ENCODE data around the gene XKR7.

The XKR7 gene

DNA sequence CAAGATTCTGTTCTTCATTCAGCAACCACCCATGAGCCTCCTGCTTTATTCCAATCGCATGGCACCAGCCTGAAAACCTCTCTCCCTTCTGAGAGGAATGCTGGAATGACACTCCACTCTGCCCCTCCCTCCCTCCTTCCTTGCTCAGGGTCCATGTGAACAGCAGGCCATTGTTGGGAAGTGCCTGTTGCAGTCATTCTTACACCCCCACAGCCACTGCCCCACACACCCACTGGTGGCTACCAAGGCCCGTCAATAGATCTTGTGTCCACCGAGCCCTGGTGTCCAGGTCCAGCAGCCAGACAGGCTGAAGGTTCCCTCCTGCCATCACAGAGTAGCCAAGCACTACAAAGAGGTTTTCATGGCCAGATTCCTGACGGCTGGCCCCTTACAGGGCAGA lies 22.6 kb upstream of the XKR7 start:
- no peak for DNase-seq

DNA sequence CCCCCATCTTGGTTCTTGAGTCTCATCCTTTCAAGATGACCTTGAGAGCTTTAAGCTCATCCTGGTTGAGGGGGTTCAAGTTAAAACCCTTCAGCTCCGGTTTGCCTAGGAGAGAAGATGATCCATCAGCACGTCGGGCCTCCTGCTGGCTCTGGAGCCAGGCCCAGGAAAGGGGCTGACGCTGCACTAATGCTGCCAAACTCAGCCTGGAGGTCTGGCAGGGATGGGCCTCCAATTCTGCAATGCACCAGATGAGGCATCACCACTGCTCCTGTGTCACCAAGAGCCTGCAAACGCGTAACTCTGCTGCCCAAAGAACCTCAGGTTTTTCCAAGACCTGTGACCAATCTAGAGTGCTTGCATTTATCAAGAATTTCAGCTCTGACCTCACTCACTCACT lies 22.2 kb upstream of the XKR7 start:
- DNase-seq: no peak

DNA sequence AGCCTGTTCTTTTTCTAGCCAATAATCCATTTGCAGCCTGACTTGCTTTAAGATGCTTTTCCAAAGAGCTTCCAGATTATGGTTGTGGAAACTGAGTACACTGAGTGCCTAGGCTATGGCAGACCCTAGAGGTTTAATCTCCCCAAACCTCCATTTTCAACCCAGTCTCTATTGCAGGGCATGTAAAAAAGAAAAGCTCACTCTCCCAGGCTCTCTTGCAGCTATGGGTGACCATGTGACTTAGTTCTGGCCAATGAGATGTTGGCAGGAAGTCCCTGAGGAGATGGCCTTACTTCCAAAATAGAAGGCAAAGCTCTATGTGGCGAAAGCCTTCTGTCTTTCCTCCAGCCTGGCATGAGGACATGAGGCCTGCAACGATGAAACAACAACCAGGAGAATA lies 19.9 kb upstream of the XKR7 start:
- DNase-seq: no peak

DNA sequence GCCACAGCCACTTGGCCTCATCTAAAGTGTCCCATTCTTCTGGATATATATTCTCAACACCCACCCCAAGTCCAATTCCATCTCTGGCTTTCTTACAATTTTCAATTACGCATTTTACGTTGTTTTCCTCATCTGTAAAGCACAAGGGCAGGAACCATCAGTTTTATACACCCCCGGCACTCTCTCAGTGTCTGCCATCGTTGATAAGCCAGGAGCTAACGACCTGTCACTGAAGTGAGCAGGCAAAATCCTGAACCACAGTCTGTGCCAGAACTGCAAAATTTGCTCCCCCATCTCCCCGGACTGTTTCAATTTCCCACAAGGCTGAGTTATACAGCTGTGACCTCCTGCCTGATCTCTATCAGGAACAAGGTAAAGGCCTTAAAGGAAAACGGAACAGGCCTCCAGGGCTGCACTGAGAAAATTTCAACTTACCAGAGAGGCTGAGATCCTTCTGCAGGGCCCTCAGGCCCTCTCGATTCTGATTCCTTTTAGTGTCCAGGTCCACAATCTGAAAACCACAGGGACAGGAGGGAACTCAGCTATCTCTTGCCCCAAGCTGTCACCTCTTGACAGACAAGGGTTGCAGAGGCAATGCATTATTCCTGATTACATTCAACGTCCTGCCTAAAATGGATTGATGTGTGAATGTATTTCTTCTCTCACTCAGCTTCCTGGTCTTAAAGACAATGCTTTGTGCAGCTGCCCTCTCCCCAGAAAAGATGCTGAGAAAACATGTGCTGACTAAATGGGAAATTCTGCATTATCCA lies 17.9 kb upstream of the XKR7 start:
- DNase-seq: no peak

DNA sequence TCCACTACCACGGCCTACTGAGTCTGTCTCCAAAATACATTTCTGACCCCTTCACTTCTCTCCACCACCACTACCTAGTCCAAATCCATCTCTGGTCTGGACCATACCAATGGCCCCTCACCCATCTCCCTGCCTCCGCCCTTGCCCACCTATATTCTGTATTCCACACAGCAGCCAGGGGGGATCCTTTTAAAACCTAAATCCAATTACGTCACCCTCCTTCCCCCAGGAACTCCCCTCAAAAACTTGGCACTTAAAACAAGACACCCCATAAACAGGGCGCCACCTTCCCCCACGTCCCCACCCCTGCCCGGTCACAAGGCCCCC lies 16.8 kb upstream of the XKR7 start:
- DNase-seq: no peak

DNA sequence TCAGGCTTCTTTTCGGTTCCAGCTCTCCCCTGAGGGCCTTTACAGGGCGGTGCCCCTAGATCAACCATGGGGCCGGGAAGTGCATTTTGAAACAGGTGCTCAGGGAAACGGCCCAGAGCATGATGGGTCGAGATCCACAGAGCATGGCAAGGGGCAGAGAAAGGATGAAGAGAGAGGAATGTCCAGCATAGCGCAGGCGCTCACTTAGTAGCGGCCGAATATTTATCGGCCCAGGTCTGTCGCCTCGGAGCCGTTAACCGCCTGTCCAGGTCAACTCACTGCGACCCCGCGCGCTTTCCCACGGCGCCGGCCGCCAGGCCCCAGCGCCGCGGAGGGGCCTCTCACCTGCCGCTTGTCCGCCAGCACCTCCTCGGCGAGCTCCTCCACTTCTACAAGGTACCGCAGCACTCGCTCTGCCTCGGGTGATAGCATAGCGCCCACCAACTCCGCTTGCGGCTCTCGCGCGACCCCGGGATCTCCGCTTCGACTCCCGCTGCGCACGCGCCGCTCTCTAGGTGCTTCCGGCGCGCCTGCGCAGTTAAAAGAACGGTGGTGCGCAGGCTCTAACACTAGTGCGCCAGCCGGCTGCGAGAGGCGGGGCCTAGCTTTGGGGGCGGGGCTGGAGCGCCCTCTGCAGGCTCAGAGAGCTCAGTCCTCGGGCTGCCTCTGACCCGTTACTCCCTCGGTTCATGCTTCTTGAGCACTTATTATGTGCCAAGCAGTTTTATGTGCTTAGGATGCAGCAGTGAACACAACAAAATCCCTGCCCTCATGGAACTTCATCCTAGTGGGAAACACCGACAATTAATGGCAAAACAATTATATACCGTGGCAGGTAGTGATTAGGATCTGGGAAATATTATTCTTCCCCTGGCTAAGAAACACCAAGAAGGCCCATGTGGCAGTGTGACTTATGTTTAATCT lies 16.2 kb upstream of the XKR7 start, which contains the start of gene PDRG1:
TSS of gene PDRG1 (minus strand) at position 517 of the 924 bp plus-strand sequence. CDS start at position 432, 85 bp downstream.
- peak; percentile 96 for DNase-seq

DNA sequence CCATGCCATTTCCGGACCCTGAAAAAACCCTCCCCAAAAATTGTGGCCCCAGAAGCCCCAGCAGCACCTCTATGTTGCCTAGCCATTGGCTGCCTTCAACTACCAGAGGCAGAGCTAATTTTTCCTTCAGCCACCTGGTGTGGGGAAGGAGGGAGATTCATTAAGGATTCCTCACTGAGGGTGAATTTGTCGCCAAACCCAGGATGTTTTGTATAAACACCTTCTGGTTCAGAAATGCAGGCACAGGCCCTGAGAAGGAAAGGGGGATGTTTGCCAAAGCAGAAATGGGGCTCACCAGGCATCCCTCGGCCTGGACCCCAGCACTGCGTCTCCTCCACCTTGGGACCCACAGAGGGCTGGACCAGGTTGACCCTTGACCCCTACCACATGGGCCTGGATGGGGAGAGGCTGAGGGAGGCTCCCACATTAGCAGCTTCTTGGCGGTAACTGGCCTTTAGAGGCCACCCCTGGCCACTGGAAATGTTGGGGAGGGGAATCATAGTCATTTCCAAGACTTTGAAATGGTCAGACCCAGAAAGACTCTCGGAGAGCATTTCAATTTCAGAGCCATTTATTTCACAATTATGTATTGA lies 14.3 kb upstream of the XKR7 start:
- no peak for DNase-seq

DNA sequence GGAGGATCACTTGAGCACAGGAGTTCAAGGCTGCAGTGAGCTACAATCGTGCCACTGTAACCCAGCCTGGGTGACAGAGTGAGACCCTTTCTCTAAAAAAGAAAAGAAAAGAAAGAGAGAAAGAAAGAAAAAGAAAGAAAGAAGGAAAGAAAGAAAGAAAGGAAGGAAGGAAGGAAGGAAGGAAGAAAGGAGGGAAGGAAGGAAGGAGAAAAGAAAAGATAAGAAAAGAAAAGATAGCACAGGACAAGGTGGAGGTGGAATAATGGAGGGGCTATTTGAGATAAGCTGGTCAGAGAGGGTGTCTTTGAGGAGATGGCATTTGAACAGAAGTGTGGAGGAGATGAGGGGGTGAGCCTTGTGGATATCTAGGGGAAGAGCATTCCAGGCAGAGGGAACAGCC lies 13.5 kb upstream of the XKR7 start:
- no peak for DNase-seq

DNA sequence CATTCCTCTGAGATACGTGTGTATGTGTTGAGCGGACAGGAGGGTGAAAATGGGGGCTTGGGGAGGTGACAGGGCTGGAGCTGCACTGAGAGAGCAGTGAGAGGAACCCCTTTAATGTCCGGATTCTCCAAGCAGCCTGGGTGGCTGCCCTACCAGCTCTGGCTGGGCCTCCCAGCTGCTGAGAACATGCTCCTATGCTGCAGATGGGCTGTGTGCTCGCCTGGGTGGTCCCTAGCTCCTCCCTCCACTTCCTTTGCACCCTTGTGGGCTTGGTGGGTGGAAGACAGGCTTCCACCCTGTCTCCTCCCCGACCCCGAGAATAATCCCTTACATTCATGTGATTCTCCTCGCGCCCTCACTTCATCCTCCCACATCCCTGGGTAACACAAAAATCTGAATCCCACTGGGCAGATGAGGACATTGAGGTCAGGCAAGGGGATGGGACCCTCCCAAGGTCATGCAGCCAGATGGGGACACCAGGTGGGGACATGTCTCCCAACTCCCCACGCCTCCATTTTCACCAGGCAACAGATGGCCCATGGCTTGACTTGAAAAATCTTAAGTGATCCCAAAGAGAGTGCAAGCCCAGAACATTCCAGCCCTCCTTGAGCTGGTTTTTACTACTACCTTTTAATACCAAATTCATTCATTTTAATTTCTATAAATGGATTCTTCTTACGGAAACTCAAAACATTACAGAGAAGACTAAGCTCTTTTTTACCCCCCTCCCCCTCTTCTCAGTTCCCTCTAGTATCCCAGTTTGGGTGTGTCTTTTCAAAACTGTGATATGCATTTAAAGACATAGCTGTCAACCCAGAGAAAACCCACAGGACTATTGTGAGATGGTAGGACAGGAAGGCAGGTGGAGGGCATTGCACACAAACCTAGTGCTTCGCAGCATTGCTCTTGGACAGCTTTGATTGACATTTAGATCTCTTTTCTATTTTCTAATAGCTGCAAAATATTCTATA lies 11.1 kb upstream of the XKR7 start:
- no peak for DNase-seq

DNA sequence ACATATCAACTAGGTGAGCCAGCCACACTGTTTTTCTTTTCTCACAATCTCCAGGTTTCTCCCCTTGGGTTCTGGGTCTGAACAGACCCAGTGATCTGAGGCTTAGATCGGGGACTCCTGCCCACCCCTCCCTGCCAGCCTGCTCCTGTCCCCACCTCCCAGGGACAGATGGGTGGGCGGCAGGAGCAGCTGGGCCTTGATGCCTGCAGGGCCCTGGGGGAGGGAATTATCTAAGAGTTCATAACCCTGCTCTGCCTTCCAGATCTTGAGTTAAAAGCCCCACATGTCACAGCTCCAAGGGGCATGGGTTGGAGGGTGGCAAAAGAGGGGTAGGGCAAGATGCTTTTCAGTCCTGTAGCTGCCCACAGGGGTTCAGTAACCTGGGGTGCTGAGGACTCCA lies 5.2 kb upstream of the XKR7 start:
- DNase-seq: no peak

DNA sequence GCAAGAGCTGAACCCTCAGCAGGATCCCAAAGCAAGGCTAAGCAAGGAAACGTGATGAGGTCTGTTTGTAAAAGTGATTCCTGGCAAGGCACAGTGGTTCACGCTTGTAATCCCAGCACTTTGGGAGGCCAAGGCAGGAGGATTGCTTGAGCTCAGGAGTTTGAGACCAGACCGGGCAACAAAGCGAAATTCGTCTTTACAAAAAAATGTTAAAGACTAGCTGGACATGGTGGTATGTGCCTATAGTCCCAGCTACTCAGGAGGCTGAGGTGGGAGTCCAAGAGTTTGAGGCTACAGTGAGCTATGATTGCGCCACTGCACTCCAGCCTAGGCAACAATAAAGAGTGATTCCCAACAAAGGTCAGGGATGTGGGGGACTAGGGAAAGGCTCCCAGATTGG lies 4.1 kb upstream of the XKR7 start:
- no peak for DNase-seq

DNA sequence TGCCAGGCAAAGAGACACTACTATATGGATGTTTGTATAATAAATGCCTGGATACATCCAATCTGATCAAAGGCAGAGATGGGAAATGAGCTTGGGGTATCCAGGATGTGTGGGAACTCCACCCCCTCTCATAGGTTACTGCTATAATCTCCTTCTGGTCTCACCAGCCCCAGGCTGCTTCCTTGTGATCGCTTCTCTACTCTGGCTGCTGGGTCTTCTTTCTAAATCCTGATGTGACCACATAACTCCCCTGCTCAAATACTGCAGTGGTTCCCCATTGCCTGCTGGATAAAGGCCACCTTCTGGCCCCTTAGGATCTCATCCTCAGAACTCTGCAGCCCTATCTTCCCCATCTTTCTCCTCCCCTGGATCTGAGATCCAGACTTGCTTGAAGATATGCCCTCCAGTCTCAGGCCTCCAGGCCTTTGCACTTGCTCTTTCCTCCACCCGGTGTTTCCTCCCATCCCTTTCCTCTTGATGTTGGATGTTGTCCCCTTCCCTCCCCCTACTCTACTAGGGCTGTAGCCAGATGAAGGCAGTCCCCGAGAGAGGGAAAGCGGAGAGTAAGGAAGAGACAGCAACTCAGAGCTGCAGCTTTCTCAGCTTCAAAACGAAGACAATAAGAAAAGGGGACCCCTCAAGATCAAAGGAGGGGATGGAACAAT lies 828 bp upstream of the XKR7 start:
- no peak for DNase-seq

DNA sequence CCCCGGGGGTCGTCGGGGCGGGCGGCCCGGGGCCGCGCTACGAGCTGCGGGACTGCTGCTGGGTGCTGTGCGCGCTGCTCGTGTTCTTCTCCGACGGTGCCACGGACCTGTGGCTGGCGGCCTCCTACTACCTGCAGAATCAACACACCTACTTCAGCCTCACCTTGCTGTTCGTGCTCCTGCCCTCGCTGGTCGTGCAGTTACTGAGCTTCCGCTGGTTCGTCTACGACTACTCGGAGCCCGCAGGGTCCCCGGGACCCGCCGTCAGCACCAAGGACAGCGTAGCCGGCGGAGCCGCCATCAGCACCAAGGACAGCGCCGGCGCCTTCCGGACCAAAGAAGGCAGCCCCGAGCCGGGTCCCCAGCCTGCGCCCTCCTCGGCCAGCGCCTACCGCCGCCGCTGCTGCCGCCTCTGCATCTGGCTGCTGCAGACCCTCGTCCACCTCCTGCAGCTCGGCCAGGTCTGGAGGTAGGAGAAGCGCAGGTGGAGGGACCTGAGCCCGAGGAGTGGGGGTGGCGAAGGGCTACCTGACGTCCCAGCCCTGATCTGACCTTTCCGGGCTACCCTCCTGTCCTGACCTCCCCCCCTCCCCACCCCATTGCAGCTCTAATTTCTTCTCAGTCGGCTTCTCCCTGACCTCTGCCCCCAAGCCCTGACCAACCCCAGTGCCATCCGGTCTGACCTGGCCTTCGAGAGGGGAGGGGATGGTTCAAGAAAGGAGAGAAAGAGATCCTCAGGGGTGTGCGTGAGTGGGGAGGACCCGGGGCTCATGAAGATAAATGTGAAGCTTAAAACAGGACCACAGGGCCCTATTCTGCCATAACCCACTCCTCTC lies 558 bp downstream of the XKR7 start:
- peak; percentile 18 for DNase-seq

DNA sequence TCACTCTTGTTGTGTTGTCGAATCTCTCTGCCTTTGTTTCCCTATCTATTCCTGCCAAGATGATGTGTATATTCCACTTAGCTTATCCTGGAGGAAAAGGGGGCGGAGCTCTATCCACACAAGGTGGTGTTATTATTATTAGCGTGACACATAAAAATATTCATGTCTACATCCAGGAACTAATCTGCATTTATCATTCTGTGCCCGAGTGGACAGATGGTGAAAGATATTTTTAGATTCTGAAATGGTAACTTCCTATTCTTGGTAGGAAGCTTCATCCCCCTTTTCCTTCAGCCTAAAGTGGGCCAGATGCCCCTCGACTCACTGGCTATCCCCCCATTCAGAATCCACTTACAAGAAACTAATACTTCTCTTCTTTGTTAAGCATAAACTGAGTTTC lies 2.0 kb downstream of the XKR7 start:
- DNase-seq: no peak

DNA sequence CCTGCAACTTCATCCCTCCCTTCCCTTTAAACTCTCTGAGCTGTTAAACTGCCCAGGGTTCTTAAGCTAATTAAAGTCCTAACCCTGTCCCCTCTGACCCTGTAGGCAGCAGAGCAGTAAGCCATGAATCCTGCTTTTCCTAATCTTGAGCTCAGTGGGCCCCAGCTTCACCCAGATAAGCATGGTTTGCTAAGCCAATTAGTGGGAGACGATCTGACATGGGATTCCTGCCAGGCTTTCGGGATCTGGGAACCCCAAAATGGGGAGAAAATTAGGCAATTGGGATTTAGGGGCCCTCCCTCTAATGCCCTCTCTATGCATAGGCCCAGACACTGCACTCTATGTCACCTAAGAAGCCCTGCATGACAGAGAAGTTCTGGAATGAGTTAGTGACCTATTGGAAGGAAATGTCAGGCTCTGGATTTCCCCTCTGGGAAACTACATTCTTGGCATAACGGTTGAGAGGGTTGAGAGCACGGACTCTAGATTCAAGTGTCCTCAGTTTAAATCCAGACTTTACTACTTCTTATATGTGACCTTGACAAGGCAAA lies 4.6 kb downstream of the XKR7 start:
- no peak for DNase-seq

DNA sequence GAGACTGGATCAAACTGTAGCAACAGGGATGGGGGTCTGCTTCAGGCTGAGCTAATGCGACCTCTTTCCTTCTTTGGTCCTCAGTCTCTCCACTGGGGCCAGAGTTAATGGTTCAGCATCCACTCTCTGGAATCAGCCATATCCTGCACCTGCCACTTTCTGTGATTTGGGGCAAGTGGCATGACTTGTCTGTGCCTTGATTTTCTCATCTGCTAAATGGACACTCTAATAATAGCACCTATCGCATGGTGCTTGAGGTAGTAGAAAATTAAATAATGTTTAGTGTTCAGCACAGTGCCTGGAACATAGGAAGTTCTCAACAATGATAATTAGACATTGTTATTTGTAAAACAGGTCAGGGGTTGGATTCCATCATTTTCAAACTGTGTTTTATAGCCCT lies 6.3 kb downstream of the XKR7 start:
- no peak for DNase-seq

DNA sequence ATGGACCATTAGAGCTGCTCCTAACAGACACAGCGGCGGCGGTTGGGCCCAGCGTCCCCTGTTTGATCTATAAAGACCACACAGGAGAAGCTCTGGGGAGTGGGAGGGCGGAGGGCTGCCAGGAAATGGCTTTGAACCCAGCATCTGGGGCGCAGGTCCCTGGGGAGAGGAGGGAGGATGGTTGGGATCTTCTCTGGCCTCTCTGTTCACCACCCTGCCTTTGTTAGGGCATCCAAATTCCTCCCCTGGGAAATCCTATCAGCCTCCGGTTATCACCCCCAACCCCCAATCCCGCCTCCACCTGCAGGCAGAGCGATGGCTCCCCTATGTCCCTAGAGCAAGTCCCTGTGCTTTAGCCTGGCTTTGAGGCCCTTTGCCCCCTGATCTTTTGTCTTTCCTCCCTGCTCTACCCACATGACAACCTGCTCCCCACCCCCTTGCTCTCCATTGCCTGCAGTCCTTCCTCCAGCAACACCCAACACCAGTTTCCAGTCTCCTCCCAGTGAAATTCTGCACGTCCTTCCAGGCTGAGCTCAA lies 7.1 kb downstream of the XKR7 start:
- DNase-seq: no peak

DNA sequence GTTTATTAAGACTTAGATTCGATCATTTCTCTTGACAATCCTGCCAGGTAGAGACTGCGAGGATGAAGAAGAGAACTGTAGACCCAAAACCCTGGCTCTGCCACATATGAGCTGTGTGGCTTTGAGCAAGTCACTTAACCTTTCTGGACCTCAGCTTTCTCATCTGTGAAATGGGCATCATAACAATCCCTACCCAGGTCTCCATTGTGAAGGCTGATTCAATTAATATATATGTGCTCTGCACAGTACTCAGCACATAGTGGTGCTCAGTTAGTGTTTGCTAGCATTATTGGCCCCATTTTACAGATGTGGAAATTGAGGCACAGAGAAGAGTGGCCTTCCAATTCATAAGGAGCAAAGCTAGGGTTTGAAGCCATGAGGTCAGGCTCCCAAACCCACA lies 7.9 kb downstream of the XKR7 start:
- no peak for DNase-seq

DNA sequence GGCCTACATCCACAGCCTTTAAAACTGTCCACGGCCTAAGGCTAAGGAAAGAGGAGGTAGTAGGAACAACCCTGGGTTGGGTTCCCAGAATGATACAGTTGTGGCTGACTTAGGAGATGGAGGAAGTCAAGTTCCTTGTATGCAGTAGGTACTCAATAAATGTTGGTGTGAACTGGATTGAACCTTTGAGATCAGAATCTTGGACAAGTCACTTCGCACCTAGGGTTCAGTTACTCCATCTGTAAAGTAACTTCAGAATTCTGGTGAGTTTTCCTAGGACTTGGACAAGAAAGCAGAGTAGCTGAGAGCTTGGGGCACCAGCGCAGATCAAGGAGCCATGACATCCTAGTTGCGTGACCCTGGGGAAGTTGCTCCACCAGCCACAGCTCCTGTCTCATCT lies 9.1 kb downstream of the XKR7 start:
- DNase-seq: no peak

DNA sequence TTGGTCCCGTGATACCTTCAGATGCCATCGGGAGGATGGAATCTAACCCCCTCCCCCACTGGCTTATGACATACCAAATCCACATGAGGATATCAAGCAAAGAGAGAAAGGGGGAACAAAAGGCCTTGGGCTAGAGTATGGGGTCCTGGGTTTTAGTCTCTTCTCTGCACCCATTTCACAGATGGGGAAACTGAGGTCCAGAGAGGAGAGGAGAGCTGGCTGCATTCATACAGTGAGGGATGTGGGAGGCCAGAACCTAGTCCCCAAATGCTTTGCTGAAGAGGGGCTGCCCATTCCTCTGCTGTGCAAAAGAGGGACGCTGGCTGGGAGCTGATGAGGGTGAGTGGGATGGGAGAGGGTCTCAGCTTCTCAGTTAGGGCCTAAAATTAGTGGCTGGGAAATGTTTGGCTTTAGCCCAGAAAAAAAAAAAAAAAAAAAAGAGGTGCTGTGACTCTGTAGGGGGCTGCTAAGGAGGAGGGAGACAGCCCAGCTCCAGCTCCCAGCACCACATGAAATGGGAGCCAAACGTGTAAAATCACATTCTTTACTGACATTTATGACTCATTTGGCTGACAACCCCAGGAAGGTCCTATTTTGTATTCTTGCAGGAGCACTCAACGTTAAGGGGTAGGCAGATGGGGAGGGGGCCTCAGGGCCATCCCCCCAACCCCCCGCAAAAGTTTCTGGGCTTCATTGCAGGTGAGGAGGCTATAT lies 11.9 kb downstream of the XKR7 start:
- DNase-seq: no peak
